Endothelial cell of hepatic sinusoid (primary cell): ENCODE measurements around the gene GUK1.
"Not testable (repeated sequence)": the region's sequence is repeated elsewhere in the genome, so short reads cannot be mapped to it uniquely, and the experiment has no call there.

Experiments used
- in situ Hi-C: cut with HindIII; loops from 2 replicates; pipeline ENCODE4 v1.10.0; 2017; ENCODE audit warnings: low sequenced_read_pairs

The GUK1 gene

DNA sequence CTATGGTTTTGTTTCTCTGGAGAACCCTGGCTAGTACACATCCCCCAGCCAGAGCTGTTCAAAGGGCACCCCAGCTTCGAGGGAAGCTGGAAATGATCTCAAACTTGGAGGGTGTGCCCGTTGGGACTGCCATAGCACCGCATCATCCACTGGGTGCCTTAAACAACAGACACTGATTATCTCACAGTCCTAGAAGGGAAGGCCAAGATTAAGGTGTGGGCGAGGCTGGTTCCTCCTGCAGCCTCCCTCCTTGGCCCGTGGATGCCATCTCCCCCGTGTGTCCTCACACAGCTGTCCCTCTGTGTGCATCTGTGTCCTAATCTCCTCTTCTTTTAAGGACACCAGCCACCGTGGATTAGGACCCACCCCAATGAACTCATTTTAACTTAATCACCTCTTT lies 21.3 kb downstream of the GUK1 start:
- in situ Hi-C loops: no loop called here

DNA sequence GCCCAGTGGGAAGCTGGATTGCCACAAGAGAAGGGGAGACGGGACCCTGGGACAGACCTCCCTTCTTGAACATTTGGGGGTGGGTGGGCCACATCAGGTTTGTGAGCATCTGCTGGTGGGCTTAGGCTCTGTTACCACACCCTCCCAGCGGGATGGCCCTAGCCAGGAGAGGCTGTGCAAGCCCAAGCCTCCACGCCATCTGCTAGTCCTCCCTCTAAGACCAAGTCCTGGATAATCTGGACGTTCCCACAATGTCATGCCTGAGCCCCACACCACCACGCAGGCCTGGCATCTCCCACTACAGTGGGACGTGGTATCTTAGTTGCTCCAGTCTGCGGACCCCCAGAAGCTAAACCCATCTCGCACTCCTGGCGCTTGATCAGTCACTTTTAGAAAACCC lies 21.8 kb downstream of the GUK1 start:
- in situ Hi-C loops: no loop called here

DNA sequence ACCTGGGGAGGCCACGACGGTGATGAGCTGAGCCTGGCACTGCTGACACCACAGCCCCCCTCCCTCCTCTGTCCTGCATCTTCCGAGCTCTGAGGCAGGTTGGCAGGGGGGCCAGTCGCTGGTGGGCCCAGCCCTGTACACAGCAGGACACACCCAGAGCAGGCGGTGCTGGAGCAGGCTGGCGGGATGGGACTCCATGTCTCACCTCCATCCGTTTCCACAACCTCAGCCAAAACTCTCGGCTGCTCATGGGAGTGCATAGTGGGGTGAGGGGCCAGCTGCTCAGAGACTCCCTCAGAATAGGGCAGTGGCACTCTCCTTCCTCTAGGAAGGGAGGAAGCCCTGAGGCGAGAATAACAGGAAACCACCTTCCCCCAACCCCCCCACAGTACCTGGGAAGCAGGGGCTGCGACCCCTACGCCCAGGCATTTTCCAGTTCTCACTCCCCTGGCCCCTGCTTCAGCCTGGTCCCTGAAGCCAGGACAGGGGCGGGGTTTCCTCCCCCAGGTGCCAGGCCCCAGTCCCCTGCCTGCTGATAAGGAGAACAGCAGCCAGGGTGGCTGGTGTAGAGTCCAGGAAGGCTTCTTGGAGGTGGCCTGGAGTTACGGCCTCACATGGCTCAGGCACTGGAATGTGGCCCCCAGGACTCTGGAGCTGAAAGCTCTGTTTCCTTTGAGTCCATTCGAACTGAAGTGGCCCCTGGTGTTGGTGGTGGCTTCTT lies 22.4 kb downstream of the GUK1 start:
- in situ Hi-C loops: no loop called here

DNA sequence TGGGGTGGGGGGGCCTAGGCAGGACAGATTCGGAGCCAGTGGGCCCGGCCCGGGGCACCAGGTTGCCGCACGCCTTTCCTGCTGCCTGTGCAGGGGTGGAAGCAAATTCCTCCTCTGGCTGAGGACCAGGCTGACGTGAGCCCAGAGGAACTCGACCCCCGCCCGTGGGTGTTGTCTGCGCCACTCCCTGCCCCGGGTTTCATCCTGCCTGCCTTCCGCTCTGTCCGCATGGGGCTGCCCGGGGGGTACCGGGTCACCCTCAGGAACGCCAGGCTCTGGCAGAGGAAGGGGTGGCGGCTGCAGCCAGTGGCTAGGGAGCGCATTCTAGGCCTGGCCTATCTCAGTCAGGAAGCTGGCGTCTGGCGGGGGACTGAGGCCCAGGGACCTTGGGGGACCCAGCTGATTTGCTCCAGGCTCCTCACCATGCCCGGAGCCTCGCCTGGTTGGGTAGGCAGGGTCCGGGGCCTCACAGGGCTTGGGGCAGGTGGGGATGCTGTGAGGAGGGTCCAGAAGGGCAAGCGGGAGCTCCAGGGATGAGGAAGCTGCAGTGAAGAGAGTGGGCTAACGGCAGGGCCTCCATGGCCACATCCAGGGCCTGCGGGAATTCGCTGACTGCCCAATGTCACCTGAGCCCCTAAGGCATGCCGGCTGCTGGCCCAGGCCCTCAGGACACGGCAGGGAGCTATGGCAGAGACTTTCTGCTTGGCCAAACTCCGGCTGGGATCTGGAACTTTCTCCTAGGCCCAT lies 23.1 kb downstream of the GUK1 start:
- in situ Hi-C loops: no loop called here

DNA sequence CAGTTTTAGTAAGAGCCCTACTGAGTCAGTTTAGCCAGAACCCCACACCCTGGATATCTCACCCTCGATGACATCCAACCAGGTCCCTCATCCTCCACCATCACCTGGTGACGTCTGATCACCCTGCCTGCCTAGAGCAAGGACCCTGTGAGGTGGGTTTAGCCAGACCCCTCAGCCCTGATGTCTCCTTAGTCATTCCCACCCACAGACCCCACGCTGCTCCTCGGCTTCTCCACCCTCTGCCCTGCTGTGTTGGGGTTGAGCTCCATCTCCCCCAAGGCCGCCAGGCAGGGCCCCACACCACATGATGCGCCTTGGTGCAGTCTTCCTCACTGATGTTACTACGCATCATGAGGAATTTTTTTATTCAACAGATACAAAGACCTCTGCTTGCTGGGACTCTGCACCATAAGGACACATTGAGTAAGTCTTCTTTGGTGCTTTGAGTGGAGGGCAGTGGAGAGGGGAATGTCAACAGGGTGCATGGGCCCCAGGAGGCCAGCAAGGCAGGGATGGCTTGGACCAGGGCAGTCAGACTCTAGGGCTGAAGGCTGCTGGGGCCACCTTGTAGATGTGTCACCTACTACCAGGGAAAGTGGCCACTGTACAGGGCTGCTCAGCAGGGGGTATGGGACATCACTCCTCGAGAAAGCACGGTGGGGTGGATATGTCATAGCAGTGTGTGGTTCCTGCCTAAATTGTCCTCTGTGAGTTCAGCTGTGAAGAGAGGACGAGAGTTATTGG lies 23.9 kb downstream of the GUK1 start:
- in situ Hi-C loops: no loop called here

DNA sequence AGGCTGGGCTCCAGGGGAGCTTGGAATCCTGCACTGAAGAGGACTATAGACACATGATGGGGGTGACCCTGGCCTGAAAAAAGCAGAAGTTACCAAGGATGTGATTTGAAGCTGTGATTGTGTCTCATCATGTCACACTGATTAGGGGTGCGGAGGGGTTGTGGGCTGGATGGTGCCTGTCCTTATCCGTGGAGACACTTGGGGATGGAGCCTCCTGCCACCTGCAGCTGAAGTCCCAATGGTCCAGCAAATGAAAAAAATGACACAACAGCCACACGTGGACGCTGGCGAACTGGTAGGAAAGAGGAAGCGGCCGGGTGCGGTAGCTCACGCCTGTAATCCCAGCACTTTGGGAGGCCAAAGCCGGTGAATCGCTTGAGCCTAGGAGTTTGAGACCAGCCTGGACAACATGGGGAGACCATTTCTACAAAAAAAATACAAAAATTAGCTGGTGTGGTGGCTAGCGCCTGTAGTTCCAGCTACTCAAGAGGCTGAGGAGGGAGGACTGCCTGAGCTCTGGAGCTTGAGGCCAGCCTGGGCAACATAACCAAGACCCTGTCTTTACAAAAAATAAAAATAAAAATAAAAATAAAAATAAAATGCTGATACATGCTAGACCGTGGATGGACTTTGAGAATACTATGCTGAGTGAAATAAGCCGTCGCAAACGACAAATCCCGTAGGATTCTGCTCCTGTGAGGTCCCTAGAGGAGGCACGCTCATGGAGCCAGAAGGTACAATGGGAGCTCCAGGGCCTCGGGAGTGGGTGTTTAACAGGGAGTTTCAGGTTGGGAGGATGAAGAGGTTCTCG lies 24.7 kb downstream of the GUK1 start:
- in situ Hi-C loops: loop anchor here (5.0 kb wide), 1 partner anchor 57 kb away; the partner anchor contains the start of gene MRPL55

DNA sequence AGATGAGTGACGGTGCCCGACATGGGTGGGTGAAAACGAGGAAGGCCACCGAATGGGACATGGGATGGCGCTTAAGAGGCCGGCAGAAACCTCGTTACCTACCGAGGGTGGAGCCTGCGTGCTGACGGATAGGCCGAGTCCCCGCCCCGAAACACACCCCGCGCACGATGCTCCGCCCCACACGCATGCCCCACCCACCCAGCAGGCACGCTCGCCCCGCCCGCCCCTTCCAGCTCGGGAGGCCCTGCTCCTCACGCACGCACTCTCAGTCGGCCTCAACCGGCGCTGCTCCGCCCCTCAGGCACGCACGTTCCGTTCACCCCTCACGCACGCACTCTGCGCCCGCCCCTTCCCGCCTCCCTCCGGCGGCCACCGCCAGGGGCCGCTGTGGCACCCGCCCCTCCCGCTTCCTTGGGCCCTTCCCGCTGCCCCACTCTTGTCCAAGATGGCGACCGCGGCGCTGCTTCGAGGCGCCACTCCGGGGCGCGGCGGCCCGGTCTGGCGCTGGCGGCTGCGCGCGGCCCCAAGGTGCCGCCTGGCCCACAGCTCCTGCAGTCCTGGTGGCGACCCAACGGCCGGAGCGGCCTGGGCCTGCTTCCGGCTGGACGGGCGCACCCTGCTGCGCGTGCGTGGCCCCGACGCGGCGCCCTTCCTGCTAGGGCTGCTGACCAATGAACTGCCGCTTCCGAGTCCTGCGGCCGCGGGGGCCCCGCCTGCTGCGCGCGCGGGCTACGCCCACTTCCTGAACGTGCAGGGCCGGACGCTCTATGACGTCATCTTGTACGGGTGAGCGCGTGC lies 25.5 kb downstream of the GUK1 start, which contains the start of gene IBA57:
Gene IBA57 (plus strand): TSS at position 433 of the 798 bp plus-strand sequence. CDS start 13 bp downstream, at position 446.
- in situ Hi-C loops: loop anchor here (5.0 kb wide), 1 partner anchor 58 kb away; the partner anchor contains the start of gene MRPL55

DNA sequence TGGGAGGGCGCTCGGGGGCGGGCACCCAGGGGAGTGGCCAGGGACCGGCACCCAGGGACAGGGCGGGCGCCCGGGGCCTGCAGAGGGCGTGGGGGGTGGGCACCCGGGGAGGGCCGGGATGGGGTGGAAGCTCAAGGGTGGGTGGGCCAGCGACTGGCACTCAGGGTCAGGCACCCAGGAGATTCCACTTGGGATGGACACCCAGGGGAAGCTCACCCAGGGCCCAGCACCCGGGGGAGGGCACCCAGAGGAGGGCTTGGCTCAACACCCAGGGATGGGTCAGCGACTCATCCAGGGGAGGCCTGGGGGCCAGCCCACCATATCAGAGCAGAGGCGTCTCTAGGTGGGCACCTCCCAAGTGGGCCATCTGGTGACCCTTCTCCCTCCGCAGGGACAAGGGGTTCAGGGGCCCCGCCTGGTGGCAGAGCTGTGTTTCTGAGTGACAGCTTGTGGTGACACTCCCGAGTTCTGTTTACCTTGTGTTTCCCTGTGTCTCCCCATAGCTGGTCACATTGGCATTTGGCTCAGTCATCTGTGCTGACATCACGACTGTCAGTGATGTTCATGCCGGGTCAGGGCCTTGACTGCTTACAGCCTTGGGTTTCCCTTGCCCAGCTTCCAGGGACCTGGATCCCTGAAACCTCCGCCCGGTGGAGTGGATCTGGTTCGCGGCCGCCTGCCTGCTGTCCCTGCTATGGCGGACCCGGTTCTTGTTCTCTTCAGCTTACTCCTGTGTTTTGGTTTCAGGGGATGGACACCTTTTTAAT lies 26.3 kb downstream of the GUK1 start:
- in situ Hi-C loops: loop anchor here (5.0 kb wide), 1 partner anchor 59 kb away; the partner anchor contains the start of gene MRPL55

DNA sequence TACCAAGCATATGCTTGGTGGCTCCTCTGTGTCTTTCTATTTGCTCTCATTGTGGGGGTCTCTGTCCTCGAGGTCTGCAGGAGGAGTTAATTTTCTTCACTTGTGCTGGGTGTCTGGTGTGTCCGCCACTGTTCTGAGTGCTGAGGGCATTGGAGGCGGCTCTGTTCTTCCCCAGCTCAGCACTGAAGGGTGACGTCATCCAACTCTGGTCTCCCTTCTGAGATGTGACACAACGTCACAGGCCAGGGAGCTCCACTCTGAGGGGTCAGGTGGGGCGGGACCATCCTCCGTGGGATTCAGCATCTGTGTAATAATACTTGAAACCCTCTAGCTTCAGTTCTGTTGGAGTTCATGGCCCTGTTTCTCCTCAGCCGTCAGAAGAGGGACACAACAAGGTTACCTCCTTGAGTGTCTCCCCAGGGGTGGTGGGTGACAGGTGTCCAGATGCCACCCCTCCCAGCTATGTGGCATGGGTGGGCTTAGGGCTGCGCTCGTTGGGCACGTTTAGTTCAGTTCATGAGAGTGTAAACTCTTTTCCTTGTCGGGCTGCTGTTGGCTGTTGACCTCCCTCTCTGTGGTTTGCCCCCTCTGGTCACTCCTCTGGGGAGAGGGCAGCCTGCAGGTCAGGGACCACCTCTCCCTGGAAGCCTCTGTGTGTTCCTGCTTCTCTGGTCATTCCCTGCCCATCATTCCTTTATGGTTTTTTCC lies 28.6 kb downstream of the GUK1 start:
- in situ Hi-C loops: loop anchor here (5.0 kb wide), 1 partner anchor 61 kb away; the partner anchor contains the start of gene MRPL55

DNA sequence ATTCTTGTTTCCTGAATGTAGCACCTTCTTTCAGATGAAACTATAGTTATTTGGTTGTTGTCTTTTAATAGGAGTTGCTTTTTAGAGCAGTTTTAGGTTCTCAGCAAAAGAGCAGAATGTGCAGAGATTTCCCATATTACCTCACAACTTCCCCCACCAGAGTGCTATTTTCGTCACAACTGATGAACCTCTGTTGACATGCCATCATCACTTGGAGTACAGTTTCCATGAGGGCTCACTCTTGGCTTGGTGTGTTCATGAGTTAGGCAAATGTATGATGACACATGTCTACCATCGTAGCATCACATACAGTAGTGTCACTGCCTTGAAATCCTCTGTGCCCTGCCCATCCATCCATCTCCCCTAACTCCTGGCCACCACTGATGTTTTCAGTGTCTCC lies 29.3 kb downstream of the GUK1 start:
- in situ Hi-C loops: loop anchor here (5.0 kb wide), 1 partner anchor 62 kb away; the partner anchor contains the start of gene MRPL55

DNA sequence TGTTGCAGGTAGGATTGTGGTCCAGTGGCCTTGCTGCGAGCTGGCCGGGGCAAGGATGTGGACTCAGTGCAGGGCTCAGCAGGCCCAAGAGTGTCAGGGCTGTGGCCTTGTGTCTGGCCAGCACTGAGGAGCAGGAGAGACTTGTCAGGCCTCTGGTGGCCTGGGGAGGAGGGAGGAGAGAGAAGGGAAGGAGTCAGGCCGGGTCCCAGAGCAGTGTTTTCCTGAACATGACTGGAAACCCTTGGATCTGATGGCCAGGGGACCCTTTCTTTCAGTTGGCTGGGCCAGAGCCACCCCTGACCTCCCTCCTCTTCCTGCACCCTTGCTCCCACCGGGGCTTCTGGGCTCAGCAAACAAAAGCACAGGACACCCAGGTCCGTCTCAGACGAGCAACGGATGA lies 30.6 kb downstream of the GUK1 start:
- in situ Hi-C loops: no loop called here

DNA sequence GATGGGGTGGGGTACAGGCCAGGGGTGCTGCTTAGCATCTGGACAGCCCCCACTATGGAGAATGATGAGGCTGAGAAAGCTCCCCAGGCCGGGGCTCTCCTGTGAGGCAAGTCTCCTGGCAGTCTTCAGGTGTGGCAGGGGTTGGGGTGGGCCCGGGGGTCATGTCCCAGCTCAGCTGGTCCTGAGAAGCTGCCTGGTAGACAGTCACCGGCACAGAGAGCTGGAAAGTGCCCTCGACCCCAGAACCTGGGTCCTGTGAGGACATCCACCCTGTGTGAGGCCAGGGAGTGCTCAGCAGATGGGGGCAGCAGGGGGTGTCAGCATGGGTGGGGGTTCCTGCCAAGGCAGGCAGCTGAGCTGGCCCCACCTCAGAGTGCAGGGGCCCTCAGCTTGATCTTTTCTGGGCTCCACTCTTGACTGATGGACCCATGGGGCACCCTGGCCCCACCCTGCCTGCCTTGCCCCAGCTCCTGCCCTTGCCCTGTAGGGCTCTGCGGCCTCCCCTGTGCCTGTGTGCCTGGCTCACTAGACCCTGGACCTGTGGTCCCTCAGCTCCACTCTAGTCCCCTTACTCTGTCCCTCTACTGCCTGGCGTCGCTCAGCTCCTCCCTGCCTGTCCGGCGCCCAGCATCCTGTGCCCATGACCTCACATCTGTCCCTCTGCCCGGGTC lies 31.3 kb downstream of the GUK1 start:
- in situ Hi-C loops: no loop called here

DNA sequence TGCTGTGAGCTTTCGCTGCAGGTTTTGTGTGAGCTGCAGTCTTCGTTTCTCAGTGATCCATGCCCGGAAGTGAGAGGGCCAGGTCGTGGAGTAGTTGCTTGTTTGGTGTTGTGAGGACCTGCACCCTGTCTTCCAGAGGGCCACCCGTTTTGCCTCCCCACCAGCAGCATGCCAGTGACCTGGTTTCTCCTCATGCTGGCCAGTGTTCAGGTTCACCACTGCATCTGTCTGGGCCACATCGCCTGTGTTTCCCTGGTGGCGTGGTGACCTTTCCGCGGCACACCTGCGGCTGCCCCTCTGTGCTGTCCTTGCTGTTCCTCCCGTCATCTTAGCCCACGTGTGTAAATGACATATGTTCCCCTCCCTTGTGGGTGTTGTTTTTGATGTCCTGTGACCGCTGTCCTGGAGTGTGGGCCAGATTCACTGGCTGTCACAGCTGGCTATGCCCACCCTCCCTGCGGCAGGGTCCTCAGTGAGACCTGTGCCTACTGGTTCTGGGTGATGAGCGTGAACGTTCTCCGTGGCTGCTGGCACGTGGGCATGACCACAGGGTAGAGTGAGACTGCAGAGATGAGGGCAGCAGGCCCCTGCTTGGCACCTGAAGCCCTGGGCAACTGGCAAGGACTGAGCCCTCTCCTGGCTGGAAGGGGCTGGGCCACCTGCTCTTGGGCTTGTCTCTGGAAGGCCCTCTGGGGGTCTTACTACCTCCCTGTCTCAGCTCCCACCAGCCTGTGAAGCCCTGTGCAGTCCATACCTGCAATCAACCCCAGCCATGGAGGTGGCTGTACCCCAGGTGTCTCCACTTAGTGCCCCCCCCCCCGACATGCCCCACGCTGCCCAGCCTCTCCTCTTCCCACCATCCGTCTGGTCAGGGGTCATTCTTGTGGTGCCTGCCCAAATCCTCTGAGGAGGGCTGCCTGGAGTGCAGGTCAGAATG lies 32.8 kb downstream of the GUK1 start:
- in situ Hi-C loops: no loop called here

DNA sequence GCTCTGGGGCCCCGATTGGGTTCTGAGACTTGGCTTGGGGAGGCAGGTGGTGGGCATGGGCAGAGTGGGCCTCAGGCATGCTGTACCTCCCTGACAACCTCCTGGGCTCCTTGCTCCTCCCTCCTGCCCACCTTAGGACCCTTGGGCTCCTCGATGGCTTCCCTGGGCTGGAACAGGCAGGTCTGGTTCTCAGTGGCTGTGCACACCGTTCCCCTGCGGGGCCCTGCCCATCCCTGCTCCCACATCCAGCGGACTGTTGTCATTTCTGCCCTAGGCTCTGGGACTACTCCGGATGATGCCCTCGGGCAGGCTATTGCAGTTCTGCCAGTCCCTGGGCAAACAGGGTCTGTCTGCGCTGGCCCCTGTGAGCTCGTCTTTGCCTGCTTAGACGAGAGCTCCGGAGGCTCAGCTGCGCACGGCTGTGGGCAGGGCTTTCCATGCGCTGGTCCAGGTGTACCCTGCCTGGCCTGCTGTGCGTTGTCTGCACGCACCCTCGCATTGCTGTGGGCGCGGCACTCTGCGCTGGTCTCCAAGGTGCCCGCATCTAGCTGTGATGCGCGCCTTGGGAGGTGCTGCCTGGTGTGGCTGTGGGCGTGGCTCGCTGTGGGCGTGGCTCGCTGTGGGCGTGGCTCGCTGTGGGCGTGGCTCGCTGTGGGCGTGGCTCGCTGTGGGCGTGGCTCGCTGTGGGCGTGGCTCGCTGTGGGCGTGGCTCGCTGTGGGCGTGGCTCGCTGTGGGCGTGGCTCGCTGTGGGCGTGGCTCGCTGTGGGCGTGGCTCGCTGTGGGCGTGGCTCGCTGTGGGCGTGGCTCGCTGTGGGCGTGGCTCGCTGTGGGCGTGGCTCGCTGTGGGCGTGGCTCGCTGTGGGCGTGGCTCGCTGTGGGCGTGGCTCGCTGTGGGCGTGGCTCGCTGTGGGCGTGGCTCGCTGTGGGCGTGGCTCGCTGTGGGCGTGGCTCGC lies 33.7 kb downstream of the GUK1 start:
- in situ Hi-C loops: not testable (repeated sequence)

DNA sequence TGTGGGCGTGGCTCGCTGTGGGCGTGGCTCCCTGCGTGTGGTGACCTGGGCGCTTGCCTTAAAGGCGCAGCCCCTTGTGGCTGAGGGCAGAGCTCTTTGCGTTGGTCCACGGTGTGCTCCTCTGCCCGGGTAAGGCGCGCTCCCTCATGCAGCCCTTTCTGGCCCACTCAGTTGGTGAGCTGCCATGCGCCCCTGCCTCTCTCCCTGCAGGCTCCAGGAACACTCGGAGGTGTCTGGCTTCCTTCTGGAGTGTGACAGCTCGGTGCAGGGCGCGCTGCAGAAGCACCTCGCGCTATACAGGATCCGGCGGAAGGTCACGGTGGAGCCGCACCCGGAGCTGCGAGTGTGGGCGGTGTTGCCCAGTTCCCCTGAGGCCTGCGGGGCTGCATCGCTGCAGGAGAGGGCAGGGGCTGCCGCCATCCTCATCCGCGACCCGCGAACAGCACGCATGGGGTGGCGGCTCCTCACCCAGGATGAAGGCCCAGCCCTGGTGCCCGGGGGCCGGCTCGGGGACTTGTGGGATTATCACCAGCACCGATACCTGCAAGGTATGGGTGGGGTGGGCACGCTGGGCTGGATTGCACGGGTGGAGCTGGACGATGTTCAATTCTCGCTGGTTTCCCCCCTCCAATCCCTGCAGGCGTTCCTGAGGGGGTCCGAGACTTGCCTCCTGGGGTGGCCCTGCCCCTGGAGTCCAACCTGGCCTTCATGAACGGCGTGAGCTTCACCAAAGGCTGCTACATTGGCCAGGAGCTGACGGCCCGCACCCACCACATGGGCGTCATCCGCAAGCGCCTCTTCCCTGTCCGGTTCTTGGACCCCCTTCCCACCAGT lies 34.6 kb downstream of the GUK1 start:
- in situ Hi-C loops: no loop called here
